ENCODE measurements around the gene SDHAF2. TPM values are rescaled to one million over a fixed set of nuclear protein-coding genes. Genes with fewer than 3 reads are reported as not detected.

Gene SDHAF2
- total RNA-seq, 1 experiment from 2014 or later: 34.0 TPM

DNA sequence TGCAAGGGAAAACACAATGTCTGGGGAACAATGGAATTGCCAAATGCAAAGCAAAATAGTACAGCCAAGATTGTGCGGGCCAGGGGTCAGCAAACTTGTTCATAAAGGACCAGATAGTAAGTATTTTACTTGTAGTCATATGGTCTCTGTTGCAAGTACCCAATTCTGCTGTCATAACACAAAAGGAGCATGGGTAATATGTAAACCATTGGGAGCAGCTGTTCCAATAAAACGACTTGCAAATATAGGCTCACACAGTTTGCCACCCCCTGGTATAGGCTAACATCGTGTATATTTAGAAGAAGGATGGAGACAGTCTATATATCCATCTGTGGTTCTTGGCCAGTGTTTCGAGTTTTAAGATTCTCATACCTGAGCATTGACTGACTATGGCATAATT is 15.6 kb downstream of the SDHAF2 start (continued):
- TF ChIP-seq ELF1 (IDR thresholded peaks at IDR 0.05; ENCODE audit: borderline replicate concordance, low read depth) (no peak), SRF (IDR thresholded peaks at IDR 0.05; ENCODE audit: low read depth) (no peak)

DNA sequence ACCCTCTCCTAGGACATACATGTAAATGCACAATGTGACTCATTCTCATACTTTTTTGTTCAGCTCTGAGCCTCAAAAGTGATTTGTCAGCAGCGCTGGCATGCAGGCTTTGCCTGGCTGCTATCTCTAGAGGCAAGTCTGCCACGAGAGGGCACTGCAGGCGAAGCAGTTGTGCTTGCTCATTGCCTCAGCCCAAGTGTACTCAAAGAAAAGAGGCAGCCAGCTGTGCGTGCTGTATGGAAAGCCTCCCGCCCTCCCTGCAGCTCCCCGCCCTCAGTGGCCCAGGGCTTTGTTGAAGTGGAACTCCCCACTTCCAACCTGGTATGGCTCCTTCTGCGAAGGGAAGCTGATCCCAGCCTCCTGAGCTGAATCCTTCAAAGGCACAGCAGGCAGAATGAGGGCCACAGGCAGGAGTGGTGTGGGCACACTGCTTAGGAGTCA is 16.3 kb downstream of the SDHAF2 start:
- H3K36me3 ChIP-seq (ENCODE audit: control insufficient read depth in 1 of 2, insufficient read depth in 2 of 2, low read length in 2 of 2): peaks cover 15 to 22% of the 10 kb centered on the region in 2 experiments
- no peak overlapping the region for H3K9ac ChIP-seq (ENCODE audit: low read length)
- peaks cover 0 to 8% of the 10 kb centered on the region in 2 experiments; a peak in 2 of 4 replicates for H3K4me1 ChIP-seq (ENCODE audit: control insufficient read depth in 1 of 2, insufficient read depth in 2 of 2, low read length in 2 of 2)
- H3K9me2 ChIP-seq (ENCODE audit: insufficient read depth): no peaks in the 10 kb centered on the region
- H3K9me3 ChIP-seq (ENCODE audit: control insufficient read depth in 1 of 2, insufficient read depth in 1 of 2, low read depth in 1 of 2, low read length in 2 of 2): no peaks in the 10 kb centered on the region
- intact Hi-C loops (cut with micrococcal nuclease): loop anchor here (1.0 to 2.0 kb wide), 3 partner anchors 71 to 192 kb away; no protein-coding TSS in a partner anchor
- CTCF ChIA-PET: interaction anchor here (0.6 to 3.1 kb wide), 30 partner anchors 9 to 287 kb away, joined by 3 to 37 read pairs (median 5); partner anchors contain the start of genes CPSF7, CYB561A3, SDHAF2 and TMEM138
- POLR2A ChIA-PET: interaction anchor here (0.5 to 1.2 kb wide), 2 partner anchors 55 to 71 kb away, joined by 3 read pairs; no protein-coding TSS in a partner anchor
- H3K79me2 ChIP-seq (ENCODE audit: insufficient read depth, low read length): peaks cover 40% of the 10 kb centered on the region
- peak; percentile 98 for ATAC-seq
- TF ChIP-seq ELF1 (IDR thresholded peaks at IDR 0.05; ENCODE audit: borderline replicate concordance, low read depth) (no peak), CBX3 (IDR thresholded peaks at IDR 0.05; ENCODE audit: low read depth) (peak; percentile 71; the same call in 1 of the 2 replicates), ZNF274 (IDR thresholded peaks at IDR 0.05; ENCODE audit: low read depth, low read length) (no peak), RAD21 (IDR thresholded peaks at IDR 0.05; ENCODE audit: low read depth) (peak; percentile 84), SP1 (IDR thresholded peaks at IDR 0.05; ENCODE audit: low read depth) (no peak), JUND (IDR thresholded peaks at IDR 0.05) (no peak)
- TF ChIP-seq, protein P1, sequence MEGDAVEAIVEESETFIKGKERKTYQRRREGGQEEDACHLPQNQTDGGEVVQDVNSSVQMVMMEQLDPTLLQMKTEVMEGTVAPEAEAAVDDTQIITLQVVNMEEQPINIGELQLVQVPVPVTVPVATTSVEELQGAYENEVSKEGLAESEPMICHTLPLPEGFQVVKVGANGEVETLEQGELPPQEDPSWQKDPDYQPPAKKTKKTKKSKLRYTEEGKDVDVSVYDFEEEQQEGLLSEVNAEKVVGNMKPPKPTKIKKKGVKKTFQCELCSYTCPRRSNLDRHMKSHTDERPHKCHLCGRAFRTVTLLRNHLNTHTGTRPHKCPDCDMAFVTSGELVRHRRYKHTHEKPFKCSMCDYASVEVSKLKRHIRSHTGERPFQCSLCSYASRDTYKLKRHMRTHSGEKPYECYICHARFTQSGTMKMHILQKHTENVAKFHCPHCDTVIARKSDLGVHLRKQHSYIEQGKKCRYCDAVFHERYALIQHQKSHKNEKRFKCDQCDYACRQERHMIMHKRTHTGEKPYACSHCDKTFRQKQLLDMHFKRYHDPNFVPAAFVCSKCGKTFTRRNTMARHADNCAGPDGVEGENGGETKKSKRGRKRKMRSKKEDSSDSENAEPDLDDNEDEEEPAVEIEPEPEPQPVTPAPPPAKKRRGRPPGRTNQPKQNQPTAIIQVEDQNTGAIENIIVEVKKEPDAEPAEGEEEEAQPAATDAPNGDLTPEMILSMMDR (IDR thresholded peaks at IDR 0.05 in 2 of 3, conservative IDR thresholded peaks at IDR 0.05 in 1 of 3; ENCODE audit: borderline replicate concordance in 1 of 3, insufficient read depth in 1 of 3, low read depth in 2 of 3, low read length in 2 of 3): peak; percentile 81 to 94 (median 91); a peak in 5 of 6 replicates
- TF ChIP-seq, protein P2, sequence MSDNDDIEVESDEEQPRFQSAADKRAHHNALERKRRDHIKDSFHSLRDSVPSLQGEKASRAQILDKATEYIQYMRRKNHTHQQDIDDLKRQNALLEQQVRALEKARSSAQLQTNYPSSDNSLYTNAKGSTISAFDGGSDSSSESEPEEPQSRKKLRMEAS (IDR thresholded peaks at IDR 0.05): peak; percentile 57; the same call in 1 of the 2 replicates
- H4K20me1 ChIP-seq (ENCODE audit: insufficient read depth): no peaks in the 10 kb centered on the region; the same call in 1 of the 2 replicates
- RAD21 ChIA-PET (ENCODE audit: low non-redundant PET in 1 of 2, low total read pairs in 2 of 2, uncharacterized antibody in 2 of 2, unreplicated experiment in 2 of 2): interaction anchor here (0.6 to 1.6 kb wide), 4 partner anchors 11 to 287 kb away, joined by 3 to 5 read pairs (median 3); no protein-coding TSS in a partner anchor
- peak overlapping the region; percentile 19; the same call in 1 of the 2 replicates for H3K4me2 ChIP-seq (ENCODE audit: low read length)
- H3K4me3 ChIP-seq (replicated peaks in 1 of 2; ENCODE audit: low read depth in 1 of 2, low read length in 2 of 2): no peak overlapping the region
- H3K27me3 ChIP-seq (ENCODE audit: insufficient read depth, low read length): no peaks in the 10 kb centered on the region
- peak overlapping the region; percentile 15; the same call in 1 of the 2 replicates for H3K27ac ChIP-seq (ENCODE audit: low read depth, low read length)
- no peak overlapping the region for H2AFZ ChIP-seq (ENCODE audit: low read depth, low read length, poor library complexity, severe bottlenecking)
- peak; percentile 73 for DNase-seq (ENCODE audit: low read depth, low spot score)
- BruUV-seq (replicated peaks): no TSS peak
